ENCODE measurements around the gene TCFL5.

- TF ChIP-seq CTCF (IDR thresholded peaks at IDR 0.05) (no peak), POLR2A (IDR thresholded peaks at IDR 0.05) (no peak)
Observed at GRCh38 chr20:62836967-62837490, 24.6 kb downstream of the TCFL5 start.

Measured in esophagus squamous epithelium (tissue), 4 donors.